AG10803 (cell line): ENCODE results near the gene TTLL4.

Experiments
- DNase-seq: peaks from one replicate; pipeline ENCODE4 v3.0.0; 2010; ENCODE audit warnings: low read depth
- H3K4me3 ChIP-seq: 2 replicates; pipeline ENCODE4 v1.5.1; 2011; ENCODE audit warnings: mild to moderate bottlenecking, low read length, control low read depth
- TF ChIP-seq, protein P1 (sequence below): conservative IDR thresholded peaks from 2 replicates; pipeline ENCODE4 v1.5.1; 2011; ENCODE audit warnings: mild to moderate bottlenecking, low read length, control low read depth, inconsistent platforms

TTLL4 gene

DNA sequence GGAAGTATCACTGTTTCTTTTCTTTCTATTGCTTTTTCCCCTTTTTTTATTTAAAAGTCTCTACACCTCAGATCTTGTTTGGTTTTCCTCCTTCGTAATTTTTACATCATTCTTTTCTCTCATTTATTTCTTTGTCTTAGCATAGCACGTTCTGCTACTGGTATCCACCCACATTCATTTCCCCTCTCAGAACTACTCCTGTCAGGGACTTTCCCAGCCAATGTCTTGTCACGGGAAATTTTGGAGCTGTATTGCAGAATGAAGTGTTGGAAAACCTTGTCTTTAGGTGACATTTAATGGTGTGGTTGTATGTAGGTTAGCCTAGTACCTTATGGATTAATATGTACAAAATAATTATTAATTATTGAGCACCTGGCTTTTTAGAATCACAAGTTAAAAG lies 34.0 kb downstream of the TTLL4 start:
- no peak for DNase-seq
- H3K4me3 ChIP-seq: no peak overlapping the region
- TF ChIP-seq, protein P1, sequence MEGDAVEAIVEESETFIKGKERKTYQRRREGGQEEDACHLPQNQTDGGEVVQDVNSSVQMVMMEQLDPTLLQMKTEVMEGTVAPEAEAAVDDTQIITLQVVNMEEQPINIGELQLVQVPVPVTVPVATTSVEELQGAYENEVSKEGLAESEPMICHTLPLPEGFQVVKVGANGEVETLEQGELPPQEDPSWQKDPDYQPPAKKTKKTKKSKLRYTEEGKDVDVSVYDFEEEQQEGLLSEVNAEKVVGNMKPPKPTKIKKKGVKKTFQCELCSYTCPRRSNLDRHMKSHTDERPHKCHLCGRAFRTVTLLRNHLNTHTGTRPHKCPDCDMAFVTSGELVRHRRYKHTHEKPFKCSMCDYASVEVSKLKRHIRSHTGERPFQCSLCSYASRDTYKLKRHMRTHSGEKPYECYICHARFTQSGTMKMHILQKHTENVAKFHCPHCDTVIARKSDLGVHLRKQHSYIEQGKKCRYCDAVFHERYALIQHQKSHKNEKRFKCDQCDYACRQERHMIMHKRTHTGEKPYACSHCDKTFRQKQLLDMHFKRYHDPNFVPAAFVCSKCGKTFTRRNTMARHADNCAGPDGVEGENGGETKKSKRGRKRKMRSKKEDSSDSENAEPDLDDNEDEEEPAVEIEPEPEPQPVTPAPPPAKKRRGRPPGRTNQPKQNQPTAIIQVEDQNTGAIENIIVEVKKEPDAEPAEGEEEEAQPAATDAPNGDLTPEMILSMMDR: no peak

DNA sequence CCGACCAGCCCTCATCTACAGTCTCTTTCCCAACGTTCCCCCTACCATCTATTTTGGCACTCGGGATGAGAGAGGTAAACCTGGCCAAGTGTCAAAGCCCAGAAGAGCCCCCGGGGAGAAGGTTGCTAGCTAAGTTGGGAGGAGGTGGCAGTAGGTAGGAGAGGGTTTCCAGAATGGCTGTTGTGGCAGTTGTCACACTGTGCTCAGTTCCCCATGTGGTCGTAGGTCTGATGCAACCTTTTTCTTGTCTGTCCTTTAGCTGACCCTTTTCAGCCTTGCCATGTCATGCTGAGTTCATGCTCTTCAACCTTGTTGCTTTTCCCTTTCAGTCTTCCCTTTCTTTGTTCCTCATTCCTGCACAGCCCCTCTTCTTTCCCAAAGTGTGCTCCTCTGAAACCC lies 34.5 kb downstream of the TTLL4 start:
- peak; percentile 9 for DNase-seq
- no peak overlapping the region for H3K4me3 ChIP-seq
- TF ChIP-seq, protein P1: no peak

DNA sequence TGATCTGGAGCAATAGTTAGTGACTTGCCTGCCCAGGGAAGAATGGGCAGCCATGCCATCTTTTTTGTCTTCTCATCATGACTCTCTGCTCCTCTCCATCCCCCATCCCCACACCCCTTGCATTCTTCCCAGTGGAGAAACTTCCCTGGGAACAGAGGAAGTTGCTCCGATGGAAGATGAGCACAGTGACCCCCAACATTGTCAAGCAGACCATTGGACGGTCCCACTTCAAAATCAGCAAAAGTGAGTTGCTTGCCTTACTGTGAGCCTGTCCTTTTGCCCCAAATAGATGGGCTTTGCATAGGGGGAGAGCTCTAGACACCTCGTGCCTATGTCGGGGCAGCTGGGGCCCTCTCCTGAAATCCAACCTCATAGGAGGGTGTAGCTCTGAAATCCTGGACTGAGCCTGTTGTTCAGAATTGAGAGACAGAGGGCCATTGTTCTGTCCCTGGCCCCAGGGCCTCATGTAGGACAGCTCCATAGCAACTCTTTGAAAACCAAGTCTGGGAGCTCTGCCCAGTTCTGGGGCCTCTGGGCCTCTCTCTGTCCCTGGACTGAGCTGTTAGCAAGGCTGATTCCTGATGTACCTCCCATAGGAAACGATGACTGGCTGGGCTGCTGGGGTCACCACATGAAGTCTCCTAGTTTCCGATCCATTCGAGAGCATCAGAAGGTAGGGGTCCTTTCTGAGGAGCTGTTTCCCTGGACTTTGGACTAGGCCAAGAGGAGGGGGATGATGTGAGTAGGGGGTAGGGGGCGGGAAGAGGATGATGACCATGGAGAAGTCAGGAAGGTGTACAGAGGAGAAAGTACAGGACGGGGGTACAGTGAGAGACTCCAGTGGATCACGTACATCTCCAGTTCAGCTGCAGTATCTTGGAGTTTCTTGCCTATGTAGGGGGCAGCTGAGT lies 35.2 kb downstream of the TTLL4 start:
- H3K4me3 ChIP-seq: no peak overlapping the region
- peak; percentile 40 for DNase-seq
- TF ChIP-seq, protein P1: no peak

DNA sequence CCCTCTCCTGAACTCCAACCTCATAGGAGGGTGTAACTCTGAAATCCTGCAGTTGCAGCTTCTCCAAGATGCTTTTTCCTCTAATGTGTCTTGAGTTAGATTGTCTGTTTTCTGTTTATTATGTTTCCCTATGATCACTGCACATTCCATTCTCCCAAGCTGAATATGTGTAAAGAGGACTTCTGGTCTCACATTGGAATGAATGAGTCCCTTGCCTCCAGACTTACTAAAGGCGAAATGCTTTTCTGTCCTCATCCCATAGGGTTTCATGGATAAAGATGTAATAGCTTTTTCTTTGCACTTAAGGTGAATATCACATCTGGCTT lies 35.8 kb downstream of the TTLL4 start:
- TF ChIP-seq, protein P1: no peak
- no peak overlapping the region for H3K4me3 ChIP-seq
- DNase-seq: peak; percentile 15

DNA sequence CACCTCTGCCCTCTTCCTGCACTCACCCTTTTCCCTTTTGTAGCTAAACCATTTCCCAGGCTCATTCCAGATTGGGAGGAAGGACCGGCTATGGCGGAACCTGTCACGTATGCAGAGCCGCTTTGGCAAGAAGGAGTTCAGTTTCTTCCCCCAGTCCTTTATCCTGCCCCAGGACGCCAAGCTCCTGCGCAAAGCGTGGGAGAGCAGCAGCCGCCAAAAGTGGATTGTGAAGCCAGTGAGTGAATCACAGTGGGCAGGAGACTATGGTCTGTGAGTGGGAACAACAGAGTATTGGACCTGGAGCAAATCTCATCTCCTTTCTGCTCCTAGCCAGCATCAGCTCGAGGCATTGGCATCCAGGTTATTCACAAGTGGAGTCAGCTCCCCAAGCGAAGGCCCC lies 36.3 kb downstream of the TTLL4 start:
- TF ChIP-seq, protein P1: no peak
- no peak for DNase-seq

DNA sequence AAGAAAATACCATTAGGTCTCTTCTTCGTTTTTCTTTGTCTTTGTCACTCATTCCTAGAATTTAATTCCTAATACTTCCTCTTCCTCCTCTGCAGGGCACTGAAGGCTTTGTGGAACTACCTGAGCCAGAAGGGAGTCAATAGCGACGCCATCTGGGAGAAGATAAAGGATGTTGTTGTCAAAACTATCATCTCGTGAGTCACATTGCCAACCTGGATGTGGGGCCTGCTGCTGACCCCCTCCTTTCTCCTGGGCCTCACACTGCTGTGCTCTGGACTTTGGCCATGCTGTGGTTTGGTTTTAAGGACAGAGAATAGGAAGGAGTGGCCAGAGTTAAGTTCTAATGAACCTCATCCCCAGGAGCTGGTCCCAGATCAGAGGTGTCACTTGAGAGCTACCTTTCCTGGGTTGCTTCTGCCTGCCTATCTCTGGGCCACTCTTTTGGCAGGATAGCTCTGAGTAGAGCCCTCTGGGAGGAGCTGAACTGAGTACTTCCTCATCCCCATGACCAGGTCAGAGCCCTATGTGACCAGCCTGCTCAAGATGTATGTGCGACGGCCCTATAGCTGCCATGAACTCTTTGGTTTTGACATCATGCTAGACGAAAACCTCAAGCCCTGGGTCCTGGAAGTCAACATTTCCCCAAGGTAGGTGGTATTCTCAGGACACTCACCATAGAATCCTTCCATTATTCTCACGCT lies 38.3 kb downstream of the TTLL4 start:
- TF ChIP-seq, protein P1: no peak
- no peak for DNase-seq
- H3K4me3 ChIP-seq: no peak overlapping the region

More for the DNA sequence above, 36.3 kb downstream of the TTLL4 start:
- no peak overlapping the region for H3K4me3 ChIP-seq

DNA sequence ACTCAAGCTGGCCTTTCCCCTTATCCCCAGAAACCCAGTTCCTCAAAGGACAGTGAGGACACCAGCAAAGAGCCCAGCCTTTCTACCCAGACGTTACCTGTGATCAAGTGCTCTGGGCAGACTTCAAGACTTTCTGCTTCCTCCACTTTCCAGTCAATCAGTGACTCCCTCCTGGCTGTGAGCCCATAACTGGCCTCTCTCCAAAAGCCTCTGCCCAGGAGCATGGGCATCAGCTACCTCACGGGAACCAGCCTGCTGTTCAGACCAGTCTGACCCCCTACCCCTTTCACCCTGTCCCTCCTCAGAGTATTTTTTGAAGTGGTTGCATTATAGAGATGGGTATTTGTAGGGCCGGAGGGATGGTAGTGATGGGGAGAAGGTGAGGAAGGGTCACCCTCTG lies 43.6 kb downstream of the TTLL4 start:
- DNase-seq: no peak
- no peak overlapping the region for H3K4me3 ChIP-seq
- TF ChIP-seq, protein P1: no peak
